Neural crest cell (in vitro differentiated cells): ENCODE data around the gene ILK. TPM values are rescaled to one million over a fixed set of nuclear protein-coding genes. Genes with fewer than 3 reads are reported as not detected.

Experiments used
- DNase-seq: peaks from one replicate; pipeline ENCODE4 v3.0.0; 2021; ENCODE audit warnings: low read depth, mixed read lengths, low spot score
- H3K27ac Mint-ChIP-seq: one replicate; pipeline ENCODE4 v1.8.0; 2021; ENCODE audit warnings: mild to moderate bottlenecking, mixed read lengths; ENCODE audit not compliant: unreplicated experiment
- H3K27me3 Mint-ChIP-seq: 2 replicates; pipeline ENCODE4 v1.8.0; 2021; ENCODE audit warnings: low read depth, mild to moderate bottlenecking, mixed read lengths
- H3K36me3 Mint-ChIP-seq: 2 replicates; pipeline ENCODE4 v1.8.0; 2021; ENCODE audit warnings: low read depth, mild to moderate bottlenecking, mixed read lengths
- H3K4me1 Mint-ChIP-seq: 2 replicates; pipeline ENCODE4 v1.8.0; 2021; ENCODE audit warnings: mixed read lengths
- H3K4me3 Mint-ChIP-seq: one replicate; pipeline ENCODE4 v1.8.0; 2021; ENCODE audit warnings: mild to moderate bottlenecking, mixed read lengths
- H3K9me3 Mint-ChIP-seq: 2 replicates; pipeline ENCODE4 v1.8.0; 2021; ENCODE audit warnings: mixed read lengths
- CTCF ChIP-seq: fragments of 200-600 bp; sonication (generic); conservative IDR thresholded peaks from 2 replicates; pipeline ENCODE4 v1.5.0; 2021; ENCODE audit warnings: antibody characterized with exemption, mild to moderate bottlenecking
- total RNA-seq: library from RNA; stranded (reverse); gene quantifications from 2 replicates; pipeline ENCODE4 v1.2.1, GENCODE V29; 2021

The ILK gene
- total RNA-seq, 1 donor from 2014 or later, result 121 TPM

GRCh38 chr11:6621711-6622211 lies 18.2 kb downstream of the ILK start:
- Mint-ChIP-seq H3K27ac (no peak overlapping the region), H3K4me1 (no peaks in the 10 kb centered on the region), H3K9me3 (no peaks in the 10 kb centered on the region), H3K27me3 (no peaks in the 10 kb centered on the region), H3K4me3 (no peak overlapping the region), H3K36me3 (peaks cover 4% of the 10 kb centered on the region)
- TF ChIP-seq CTCF, result no peak
- no peak for DNase-seq

- no peaks in the 10 kb centered on the region for H3K9me3 Mint-ChIP-seq
- no peaks in the 10 kb centered on the region for H3K27me3 Mint-ChIP-seq
- H3K27ac Mint-ChIP-seq, result no peak overlapping the region
- H3K4me3 Mint-ChIP-seq, result no peak overlapping the region
- TF ChIP-seq CTCF, result no peak
- no peak for DNase-seq
- H3K36me3 Mint-ChIP-seq, result peaks cover 4% of the 10 kb centered on the region
- H3K4me1 Mint-ChIP-seq, result no peaks in the 10 kb centered on the region
Measured at GRCh38 chr11:6622261-6623171, 18.9 kb downstream of the ILK start.

- no peak for DNase-seq
- H3K4me3 Mint-ChIP-seq, result no peak overlapping the region
- H3K4me1 Mint-ChIP-seq, result no peaks in the 10 kb centered on the region
Measured at GRCh38 chr11:6623391-6624363, 20.1 kb downstream of the ILK start.

GRCh38 chr11:6625156-6625831 lies 21.7 kb downstream of the ILK start:
- DNase-seq, result no peak
- H3K4me1 Mint-ChIP-seq, result no peaks in the 10 kb centered on the region

More at GRCh38 chr11:6623391-6624363, 20.1 kb downstream of the ILK start:
- Mint-ChIP-seq H3K9me3 (no peaks in the 10 kb centered on the region), H3K36me3 (peaks cover 7% of the 10 kb centered on the region), H3K27me3 (no peaks in the 10 kb centered on the region), H3K27ac (no peak overlapping the region)
- TF ChIP-seq CTCF, result no peak

More at GRCh38 chr11:6625156-6625831, 21.7 kb downstream of the ILK start:
- Mint-ChIP-seq H3K4me3 (no peak overlapping the region), H3K27ac (no peak overlapping the region), H3K36me3 (peaks cover 15% of the 10 kb centered on the region), H3K9me3 (no peaks in the 10 kb centered on the region), H3K27me3 (no peaks in the 10 kb centered on the region)
- no peak for TF ChIP-seq CTCF
